LNCAP (cell line): ENCODE data around the gene CNTN6.

Source experiments
- TF ChIP-seq, protein P1 (sequence below): fragments of 450-650 bp; IDR thresholded peaks from 2 replicates; pipeline ENCODE4 v1.5.1; 2017; ENCODE audit warnings: mild to moderate bottlenecking

Gene CNTN6

DNA sequence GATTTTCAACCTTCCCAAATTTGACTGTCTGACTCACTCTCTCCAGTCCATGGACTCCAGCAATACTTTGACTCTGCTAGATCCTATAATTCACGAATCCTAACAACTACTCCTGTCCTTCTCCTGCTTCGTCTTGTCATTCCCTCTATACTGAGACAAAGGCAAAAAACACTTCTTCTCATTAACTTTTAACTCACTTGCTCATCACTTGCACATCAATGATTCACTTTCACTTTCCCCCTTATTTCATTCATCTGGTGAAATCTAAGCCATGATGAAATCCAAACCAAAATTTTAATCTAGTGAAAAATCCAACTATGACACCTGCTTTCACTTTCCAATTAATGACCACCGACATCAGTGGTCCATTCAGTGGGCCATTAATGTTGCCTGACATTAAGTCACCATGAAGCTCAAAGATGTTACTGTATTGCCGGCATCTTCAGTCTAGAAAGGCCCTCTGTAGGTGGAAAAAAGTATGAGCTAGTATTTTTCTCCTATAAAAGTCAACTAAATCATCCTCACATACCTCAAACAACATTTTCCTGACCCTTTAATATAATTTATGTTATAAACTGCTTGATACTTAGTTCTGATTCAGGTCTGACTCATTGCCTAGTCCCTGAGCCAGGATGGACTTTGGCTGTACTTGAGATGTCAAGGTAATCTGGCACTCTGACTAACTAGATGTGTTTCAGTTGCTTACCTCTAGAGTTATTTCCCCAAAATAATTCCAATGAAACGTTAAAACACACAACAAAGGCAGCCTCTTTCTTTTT lies 158.6 kb downstream of the CNTN6 start:
- TF ChIP-seq, protein P1, sequence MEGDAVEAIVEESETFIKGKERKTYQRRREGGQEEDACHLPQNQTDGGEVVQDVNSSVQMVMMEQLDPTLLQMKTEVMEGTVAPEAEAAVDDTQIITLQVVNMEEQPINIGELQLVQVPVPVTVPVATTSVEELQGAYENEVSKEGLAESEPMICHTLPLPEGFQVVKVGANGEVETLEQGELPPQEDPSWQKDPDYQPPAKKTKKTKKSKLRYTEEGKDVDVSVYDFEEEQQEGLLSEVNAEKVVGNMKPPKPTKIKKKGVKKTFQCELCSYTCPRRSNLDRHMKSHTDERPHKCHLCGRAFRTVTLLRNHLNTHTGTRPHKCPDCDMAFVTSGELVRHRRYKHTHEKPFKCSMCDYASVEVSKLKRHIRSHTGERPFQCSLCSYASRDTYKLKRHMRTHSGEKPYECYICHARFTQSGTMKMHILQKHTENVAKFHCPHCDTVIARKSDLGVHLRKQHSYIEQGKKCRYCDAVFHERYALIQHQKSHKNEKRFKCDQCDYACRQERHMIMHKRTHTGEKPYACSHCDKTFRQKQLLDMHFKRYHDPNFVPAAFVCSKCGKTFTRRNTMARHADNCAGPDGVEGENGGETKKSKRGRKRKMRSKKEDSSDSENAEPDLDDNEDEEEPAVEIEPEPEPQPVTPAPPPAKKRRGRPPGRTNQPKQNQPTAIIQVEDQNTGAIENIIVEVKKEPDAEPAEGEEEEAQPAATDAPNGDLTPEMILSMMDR = no peak

DNA sequence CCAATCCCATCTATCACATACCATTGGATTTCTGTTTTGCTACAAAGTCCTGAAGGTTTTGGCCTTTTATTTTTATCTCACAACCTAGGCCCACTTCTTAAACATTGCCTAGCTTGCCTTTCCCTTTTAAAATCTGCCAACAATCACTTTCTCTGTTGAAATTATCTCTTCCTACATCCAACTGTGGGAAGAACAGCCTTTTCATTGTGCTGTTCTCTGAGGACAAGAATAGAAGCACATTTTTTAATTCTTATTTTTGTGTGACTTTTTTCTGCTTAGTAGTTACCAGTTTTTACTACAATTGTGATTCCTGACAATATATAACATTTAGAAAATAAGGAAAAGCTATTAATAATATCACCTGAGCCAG lies 159.2 kb downstream of the CNTN6 start:
- TF ChIP-seq, protein P1 = no peak

DNA sequence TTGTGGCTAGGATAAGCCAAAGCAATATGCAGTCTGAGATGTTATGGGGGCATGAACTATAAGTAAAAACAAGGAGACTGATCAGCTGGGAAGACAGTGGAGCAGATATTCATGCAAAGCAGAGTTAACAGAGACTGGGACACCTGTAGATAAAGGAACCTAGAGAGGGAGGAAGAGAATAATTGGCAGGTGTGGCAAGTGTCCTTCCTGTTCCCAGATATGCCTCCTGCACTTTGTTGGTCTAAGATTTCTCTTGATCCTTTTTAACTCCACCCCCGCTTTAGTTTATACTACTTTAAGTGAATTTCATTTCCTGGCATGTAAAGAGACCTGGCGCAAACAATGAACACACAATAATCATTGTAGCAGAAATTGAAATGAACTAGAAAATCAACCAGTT lies 169.4 kb downstream of the CNTN6 start:
- TF ChIP-seq, protein P1 = no peak

DNA sequence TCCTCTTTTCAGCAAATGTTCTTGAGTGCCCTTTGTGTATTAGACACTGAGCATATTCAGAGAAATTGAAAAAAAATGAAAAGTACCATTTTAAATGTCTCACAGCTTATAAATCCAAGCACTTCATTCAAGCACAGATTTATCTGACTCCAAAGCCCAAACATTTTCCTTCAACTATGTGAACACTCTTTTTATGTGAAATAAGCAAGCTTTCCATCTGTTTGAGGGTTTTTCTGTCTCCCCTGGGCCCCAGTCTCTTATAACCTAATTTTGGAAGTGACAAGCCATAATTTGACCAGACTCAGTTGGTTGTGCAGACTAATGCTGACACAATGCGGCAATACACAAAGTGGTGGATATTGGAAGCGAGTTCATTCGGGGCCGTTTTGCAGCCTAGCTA lies 170.3 kb downstream of the CNTN6 start:
- TF ChIP-seq, protein P1 = no peak

DNA sequence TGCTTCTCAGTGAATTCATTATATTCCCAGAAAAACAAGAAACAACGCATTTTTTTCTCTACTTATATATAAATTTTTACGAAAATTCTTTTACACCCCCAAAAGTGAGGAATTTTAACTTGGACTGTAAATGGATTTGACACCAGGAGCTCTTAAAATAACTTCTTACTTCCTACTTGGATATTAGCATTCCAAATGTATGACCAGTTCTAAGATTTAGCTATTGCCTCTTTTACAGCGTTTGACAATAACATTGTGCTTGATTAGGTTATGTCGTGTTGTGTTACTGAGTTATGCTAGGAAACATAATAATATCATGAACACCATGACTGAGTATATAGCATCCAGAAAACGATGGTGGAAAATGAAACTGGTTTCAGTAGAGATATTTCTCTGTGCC lies 177.0 kb downstream of the CNTN6 start:
- TF ChIP-seq, protein P1 = no peak

DNA sequence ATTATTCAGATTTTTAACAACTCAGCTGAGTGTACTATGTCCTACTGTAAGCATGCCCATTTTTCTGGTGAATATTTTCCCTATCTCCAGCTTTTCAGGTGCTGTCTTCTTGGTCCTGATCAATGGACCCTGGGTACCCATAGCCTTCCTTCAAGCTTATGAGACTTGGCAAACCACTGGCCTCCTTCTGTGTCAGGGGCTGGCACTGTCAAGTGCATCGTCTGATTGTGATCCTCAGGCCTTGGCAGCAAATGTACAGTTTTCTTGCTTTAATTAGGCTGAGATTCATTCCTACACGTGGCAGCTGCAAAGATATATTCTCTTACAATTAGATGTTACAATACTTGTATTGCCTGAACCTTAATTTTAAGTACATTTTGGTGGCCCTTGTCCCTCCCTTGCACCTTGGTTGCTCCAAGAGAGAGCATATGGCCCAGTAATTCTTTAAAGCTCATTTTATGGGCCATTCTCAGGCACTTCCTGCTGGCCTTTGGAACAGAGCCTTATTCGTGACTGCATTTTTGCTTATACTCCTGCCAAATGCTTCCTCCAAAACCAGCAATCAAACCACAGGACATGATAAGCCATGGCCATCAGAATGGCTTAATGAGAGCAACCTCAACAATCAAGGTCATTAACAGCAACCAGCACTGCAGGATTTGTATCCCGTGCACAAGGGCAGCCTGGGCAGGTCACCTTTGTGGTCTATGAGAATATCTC lies 179.9 kb downstream of the CNTN6 start:
- TF ChIP-seq, protein P1 = no peak

DNA sequence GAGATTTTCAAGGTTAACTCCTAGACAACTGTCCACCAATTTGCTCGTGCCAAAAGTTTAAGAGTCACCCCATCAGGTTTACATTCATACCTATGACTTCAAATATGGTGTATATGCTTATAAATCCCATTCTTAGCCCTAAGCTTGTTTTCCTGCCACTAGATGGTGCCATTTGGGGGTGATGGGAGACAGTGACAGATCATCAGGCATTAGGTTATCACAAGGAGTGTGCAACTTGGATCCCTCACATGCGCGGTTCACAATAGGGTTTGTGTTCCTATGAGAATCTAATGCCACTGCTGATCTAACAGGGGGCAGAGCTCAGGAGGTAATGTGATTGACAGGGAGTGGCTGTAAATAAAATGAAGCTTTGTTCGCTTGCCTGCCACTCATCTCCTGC lies 182.7 kb downstream of the CNTN6 start:
- TF ChIP-seq, protein P1 = peak; percentile 27; the same call in 1 of the 2 replicates
